Measurements from ENCODE around the gene UBE2G2.

DNA sequence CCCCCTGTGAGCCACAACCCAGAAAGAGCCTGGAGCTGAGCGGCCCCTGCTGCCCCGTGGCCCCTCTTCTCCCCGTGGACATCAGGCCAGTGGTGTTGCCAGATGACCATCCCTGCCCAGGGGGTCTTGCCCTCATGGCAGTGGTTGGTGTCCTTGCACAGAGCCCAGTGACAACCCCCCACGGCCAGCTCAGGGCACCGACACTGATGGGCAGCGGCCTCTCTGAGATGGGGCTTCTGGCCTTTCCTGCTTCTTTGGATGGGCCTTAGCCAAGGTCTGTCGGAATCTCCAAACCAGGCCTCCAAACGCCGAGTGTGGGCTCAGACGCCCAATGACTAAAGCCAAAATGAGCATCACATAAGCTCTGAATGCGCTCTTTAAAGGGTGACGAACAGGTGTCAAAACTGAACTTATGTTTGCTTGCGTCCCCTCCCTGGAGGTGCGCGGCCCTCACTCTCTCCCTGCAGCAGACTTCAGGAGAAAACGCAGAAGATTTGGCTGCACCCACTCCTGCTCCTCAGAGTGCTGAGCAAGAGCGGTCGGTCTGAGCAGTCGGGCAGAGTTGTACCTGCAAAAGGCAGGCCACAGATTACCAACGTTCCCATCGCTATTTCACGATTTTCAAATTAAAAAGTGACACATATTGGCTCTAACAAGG, 41.9 kb downstream of the UBE2G2 start:
- no peak for TF ChIP-seq CTCF (IDR thresholded peaks at IDR 0.05)
- TF ChIP-seq POLR2A (IDR thresholded peaks at IDR 0.05), result no peak

All from prostate gland (tissue), 2 donors.